PC-3 (cell line): ENCODE results near the gene TOM1L2.

Experiments
- CTCF ChIP-seq: fragments of 300-600 bp; sonication (generic); conservative IDR thresholded peaks from 2 replicates; pipeline ENCODE4 v1.5.1; 2017; ENCODE audit warnings: antibody characterized with exemption, low read depth, mild to moderate bottlenecking, low read length
- EZH2 ChIP-seq: fragments of 300-600 bp; sonication (generic); IDR thresholded peaks from one replicate; pipeline ENCODE4 v1.6.1; 2017; ENCODE audit warnings: antibody characterized with exemption, mild to moderate bottlenecking, low read length; ENCODE audit not compliant: unreplicated experiment
- EZH2phosphoT487 ChIP-seq: fragments of 300-600 bp; sonication (generic); IDR thresholded peaks from 2 replicates; pipeline ENCODE4 v1.6.1; 2018; ENCODE audit warnings: mild to moderate bottlenecking, antibody characterized with exemption, low read length, borderline replicate concordance

- TF ChIP-seq CTCF: no peak
- TF ChIP-seq EZH2phosphoT487: no peak
- no peak for TF ChIP-seq EZH2
Measured at GRCh38 chr17:17934806-17935205, 37.4 kb downstream of the TOM1L2 start.
